A549 (cell line): ENCODE results near the gene MAN1A2. TPM values are rescaled to one million over a fixed set of nuclear protein-coding genes. Genes with fewer than 3 reads are reported as not detected.

Source experiments
- ATAC-seq, 2 experiments: fragments of 200-7000 bp in 1 of 2; fragments of >200 bp in 1 of 2; cut with Nextera tagmentation in 1 of 2; cut with Tn5 transposase in 1 of 2; 3 replicates each; pipeline versions ENCODE4 v1.8.0 to v1.9.1; 2018 to 2020; ENCODE audit warnings: mild to moderate bottlenecking in 1 of 2, moderate library complexity in 1 of 2
- CTCF ChIA-PET: fragments of 300-600 bp; sonication (Branson Sonifier 250); formaldehyde crosslinking; extraction: SDS; loops from one replicate; lab custom pipeline; 2021; ENCODE audit warnings: antibody characterized with exemption, inconsistent platforms; lab: Yijun Ruan, JAX
- POLR2A ChIA-PET: fragments of 350-600 bp; formaldehyde crosslinking; extraction: SDS; loops from one replicate; lab custom pipeline; 2021; ENCODE audit warnings: antibody characterized with exemption, inconsistent platforms; lab: Yijun Ruan, JAX
- DNase-seq, 2 experiments: peaks; one replicate each; pipeline versions ENCODE4 v3.0.0 to v3.0.0-alpha.2; 2011 to 2016; ENCODE audit warnings: low read depth in 1 of 2, low spot score in 1 of 2
- FAIRE-seq: peaks from 2 replicates; lab custom pipeline; 2011; peaks lifted over from hg19 to GRCh38; lab: Jason Lieb, UNC
- H3K27ac ChIP-seq, 2 experiments: fragments of >200 bp; sonication (Bioruptor Twin); formaldehyde crosslinking; 3 replicates each; pipeline ENCODE4 v1.5.1; 2016 to 2017
- H3K4me1 ChIP-seq: fragments of >200 bp; sonication (Bioruptor Twin); formaldehyde crosslinking; 3 replicates; pipeline ENCODE4 v1.6.1; 2016
- H3K4me2 ChIP-seq: fragments of >200 bp; sonication (Bioruptor Twin); formaldehyde crosslinking; 3 replicates; pipeline ENCODE4 v1.6.1; 2016
- H3K4me3 ChIP-seq: fragments of >200 bp; sonication (Bioruptor Twin); formaldehyde crosslinking; 3 replicates; pipeline ENCODE4 v1.5.1; 2016
- H3K9me3 ChIP-seq: fragments of >200 bp; sonication (Bioruptor Twin); formaldehyde crosslinking; 3 replicates; pipeline ENCODE4 v1.6.1; 2016
- CBX8 ChIP-seq: fragments of 200-600 bp; sonication (generic); IDR thresholded peaks from 2 replicates; pipeline ENCODE4 v1.6.1; 2016
- CHD2 ChIP-seq: fragments of 150-350 bp; IDR thresholded peaks from 2 replicates; pipeline ENCODE4 v1.6.1; 2014; ENCODE audit warnings: low read length; ENCODE audit not compliant: partially characterized antibody
- CHD4 ChIP-seq: fragments of 200-600 bp; sonication (generic); IDR thresholded peaks from 2 replicates; pipeline ENCODE4 v1.6.1; 2016; ENCODE audit warnings: antibody characterized with exemption, mild to moderate bottlenecking, borderline replicate concordance
- CTCF ChIP-seq: fragments of >200 bp; sonication (Bioruptor Twin); formaldehyde crosslinking; IDR thresholded peaks from 3 replicates; pipeline ENCODE4 v1.5.1; 2016
- EP300 ChIP-seq, 2 experiments: fragments of >200 bp; sonication (Bioruptor Twin); formaldehyde crosslinking; IDR thresholded peaks; 2 replicates in 1 of 2; 3 replicates in 1 of 2; pipeline ENCODE4 v1.6.1; 2016 to 2017
- FOXS1 ChIP-seq: fragments of 250-450 bp; sonication (Bioruptor Pico); IDR thresholded peaks from 2 replicates; pipeline ENCODE4 v1.5.0; 2020; ENCODE audit warnings: mild to moderate bottlenecking, moderate library complexity
- GATA3 ChIP-seq: IDR thresholded peaks from 2 replicates; pipeline ENCODE4 v1.6.1; 2012; ENCODE audit warnings: borderline replicate concordance
- HES2 ChIP-seq: fragments of >200 bp; sonication (Bioruptor Twin); formaldehyde crosslinking; IDR thresholded peaks from 2 replicates; pipeline ENCODE4 v1.6.1; 2016
- HOXB5 ChIP-seq: fragments of 250-450 bp; sonication (Bioruptor Pico); IDR thresholded peaks from 2 replicates; pipeline ENCODE4 v1.5.0; 2020; ENCODE audit warnings: mild to moderate bottlenecking, moderate library complexity
- KDM5A ChIP-seq: fragments of 200-600 bp; sonication (generic); IDR thresholded peaks from 2 replicates; pipeline ENCODE4 v1.6.1; 2016; ENCODE audit warnings: antibody characterized with exemption, mild to moderate bottlenecking
- MAFK ChIP-seq: fragments of 450-650 bp; IDR thresholded peaks from 2 replicates; pipeline ENCODE4 v1.6.1; 2014; ENCODE audit not compliant: partially characterized antibody
- MAX ChIP-seq: IDR thresholded peaks from 2 replicates; pipeline ENCODE4 v1.6.1; 2012
- MYC ChIP-seq: IDR thresholded peaks from 2 replicates; pipeline ENCODE4 v1.6.1; 2012; ENCODE audit warnings: mild to moderate bottlenecking, inconsistent platforms, low read length, improper control_type of control experiment, borderline replicate concordance
- NFE2L2 ChIP-seq: fragments of 150-350 bp; conservative IDR thresholded peaks from 2 replicates; pipeline ENCODE4 v1.6.1; 2014; ENCODE audit warnings: low read length
- PBX3 ChIP-seq: IDR thresholded peaks from 2 replicates; pipeline ENCODE4 v1.6.1; 2012
- PHF8 ChIP-seq: fragments of 200-600 bp; sonication (generic); IDR thresholded peaks from 2 replicates; pipeline ENCODE4 v1.6.1; 2016; ENCODE audit warnings: low read depth, mild to moderate bottlenecking, antibody characterized with exemption, moderate library complexity, borderline replicate concordance
- RAD21 ChIP-seq, 2 experiments: fragments of >200 bp in 1 of 2; sonication (Bioruptor Twin) in 1 of 2; formaldehyde crosslinking in 1 of 2; IDR thresholded peaks in 1 of 2; conservative IDR thresholded peaks in 1 of 2; 2 replicates in 1 of 2; 3 replicates in 1 of 2; pipeline ENCODE4 v1.6.1; 2012 to 2018; ENCODE audit warnings: inconsistent platforms in 1 of 2
- RCOR1 ChIP-seq: fragments of 150-350 bp; IDR thresholded peaks from 2 replicates; pipeline ENCODE4 v1.6.1; 2014; ENCODE audit warnings: antibody characterized with exemption, low read length, low read depth
- RNF2 ChIP-seq: fragments of 200-600 bp; sonication (generic); IDR thresholded peaks from 2 replicates; pipeline ENCODE4 v1.6.1; 2016; ENCODE audit warnings: low read depth, mild to moderate bottlenecking, antibody characterized with exemption, moderate library complexity, borderline replicate concordance
- SREBF2 ChIP-seq: fragments of 450-650 bp; IDR thresholded peaks from 2 replicates; pipeline ENCODE4 v1.6.1; 2014; ENCODE audit warnings: mild to moderate bottlenecking, moderate library complexity
- TFCP2L1 ChIP-seq: fragments of 250-450 bp; sonication (Bioruptor Pico); IDR thresholded peaks from 2 replicates; pipeline ENCODE4 v1.5.0; 2021; ENCODE audit warnings: mild to moderate bottlenecking
- WGBS: methylation state at CpG from one replicate; pipeline ENCODE4 v1.1.6; 2017; ENCODE audit errors: missing lambda C conversion rate; 5-methylcytosine and 5-hydroxymethylcytosine counted together
- polyA plus RNA-seq, 4 experiments: library from polyadenylated mRNA; depleted of rRNA in 3 of 4; stranded (reverse); fragments of >200 nt; fragmentation: RNase III in 1 of 4; extraction: RNeasy Plus Mini Kit Qiagen cat#74134 plus additional on column Dnase treatment in 1 of 4; gene quantifications; 2 replicates in 3 of 4; 3 replicates in 1 of 4; pipeline ENCODE4 v1.2.3, GENCODE V29; 2011 to 2017

MAN1A2 gene
- polyA plus RNA-seq, 2 of the 4 experiments (the other 2 are of a cell fraction): 10.2 to 18.7 TPM

GRCh38 chr1:117563492-117563875 is 196.2 kb downstream of the MAN1A2 start:
- no peaks in the 10 kb centered on the region for H3K9me3 ChIP-seq
- TF ChIP-seq PBX3: no peak
- TF ChIP-seq MAX: no peak
- TF ChIP-seq FOXS1 (CRISPR knock-in tag): no peak
- TF ChIP-seq KDM5A: no peak
- no peak for TF ChIP-seq MYC
- no peak for TF ChIP-seq HES2
- TF ChIP-seq GATA3: no peak
- no peak for TF ChIP-seq CHD4
- TF ChIP-seq MAFK: no peak
- no peak for TF ChIP-seq CBX8
- no peak for TF ChIP-seq CTCF
- no peak for TF ChIP-seq EP300 (IDR thresholded peaks at IDR 0.05)
- no peak for TF ChIP-seq RCOR1
- TF ChIP-seq TFCP2L1 (CRISPR knock-in tag): no peak
- TF ChIP-seq PHF8: no peak
- no peak for TF ChIP-seq RAD21 (conservative IDR thresholded peaks at IDR 0.05 in 1 of 2, IDR thresholded peaks at IDR 0.05 in 1 of 2)
- TF ChIP-seq, all 56 proteins: peak for 0
- Histone ChIP-seq H3K4me1 (no peaks in the 10 kb centered on the region), H3K4me2 (no peak overlapping the region), H3K27ac (no peak overlapping the region), H3K4me3 (no peak overlapping the region)
- CTCF ChIA-PET: interaction anchor here (0.9 kb wide), 2 partner anchors 29 kb away, joined by 3 to 4 read pairs; no protein-coding TSS in a partner anchor
- no peak for FAIRE-seq
- WGBS: 68% methylated on average over 4 of the region's 4 CpGs
- POLR2A ChIA-PET: no interaction called here
- ATAC-seq: no peak
- DNase-seq: no peak

GRCh38 chr1:117564227-117565075 is 197.2 kb downstream of the MAN1A2 start:
- POLR2A ChIA-PET: interaction anchor here (0.5 kb wide), 1 partner anchor 93 kb away, joined by 3 read pairs; no protein-coding TSS in a partner anchor
- WGBS: 51% methylated on average over 8 of the region's 8 CpGs
- no peaks in the 10 kb centered on the region for H3K4me1 ChIP-seq
- no peak for TF ChIP-seq HOXB5 (CRISPR knock-in tag)
- TF ChIP-seq RNF2: no peak
- no peak for TF ChIP-seq SREBF2
- no peak for TF ChIP-seq MAFK
- TF ChIP-seq RAD21 (conservative IDR thresholded peaks at IDR 0.05 in 1 of 2, IDR thresholded peaks at IDR 0.05 in 1 of 2): no peak
- TF ChIP-seq MAX: no peak
- TF ChIP-seq NFE2L2: no peak
- TF ChIP-seq EP300 (IDR thresholded peaks at IDR 0.05): no peak
- no peak for TF ChIP-seq CHD2
- TF ChIP-seq, all 56 proteins: peak for 0
- Histone ChIP-seq H3K4me2 (no peak overlapping the region), H3K9me3 (no peaks in the 10 kb centered on the region), H3K27ac (no peak overlapping the region), H3K4me3 (no peak overlapping the region)
- CTCF ChIA-PET: interaction anchor here (0.9 kb wide), 2 partner anchors 12 to 30 kb away, joined by 3 to 4 read pairs; no protein-coding TSS in a partner anchor
- ATAC-seq: no peak
- no peak for FAIRE-seq
- DNase-seq: no peak
